ENCODE data around the gene TTLL11.

TTLL11 gene

DNA sequence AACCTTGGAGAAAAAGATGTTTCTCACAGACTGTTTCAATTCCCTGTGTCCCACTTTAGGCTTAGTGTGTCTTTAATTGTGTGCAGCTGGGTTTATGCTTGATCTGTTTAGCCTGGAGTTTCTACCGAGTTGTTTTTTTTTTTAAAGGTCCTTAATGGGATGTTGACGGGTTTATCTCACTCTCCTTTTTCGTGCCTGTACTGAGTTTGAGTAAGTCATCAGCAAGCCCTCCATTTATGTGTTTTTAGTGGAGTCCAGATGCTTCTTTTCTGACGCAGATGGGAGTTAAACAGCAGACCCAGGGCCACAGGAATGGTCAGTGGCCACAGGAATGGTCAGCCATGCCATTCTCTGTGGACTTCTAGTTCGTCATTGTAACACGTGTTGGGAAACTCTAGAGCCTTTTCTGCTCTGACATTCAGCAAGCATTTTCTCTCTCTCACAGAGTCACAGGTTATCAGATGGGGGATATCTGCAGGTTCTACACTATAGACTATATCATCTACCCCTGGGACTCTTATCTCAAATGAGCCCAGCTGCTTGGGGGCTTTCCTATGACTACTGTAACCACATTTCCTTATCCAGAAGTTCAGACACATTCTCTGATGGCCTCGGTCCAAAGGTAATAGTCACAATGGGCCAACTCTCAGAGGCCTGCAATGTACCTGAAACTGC lies 190.5 kb downstream of the TTLL11 start:
- DNase-seq (ENCODE audit: low spot score), result no peak
- ChIA-PET CTCF (no interaction called here), POLR2A (ENCODE audit: low non-redundant PET) (no interaction called here)
- TF ChIP-seq, protein P1, sequence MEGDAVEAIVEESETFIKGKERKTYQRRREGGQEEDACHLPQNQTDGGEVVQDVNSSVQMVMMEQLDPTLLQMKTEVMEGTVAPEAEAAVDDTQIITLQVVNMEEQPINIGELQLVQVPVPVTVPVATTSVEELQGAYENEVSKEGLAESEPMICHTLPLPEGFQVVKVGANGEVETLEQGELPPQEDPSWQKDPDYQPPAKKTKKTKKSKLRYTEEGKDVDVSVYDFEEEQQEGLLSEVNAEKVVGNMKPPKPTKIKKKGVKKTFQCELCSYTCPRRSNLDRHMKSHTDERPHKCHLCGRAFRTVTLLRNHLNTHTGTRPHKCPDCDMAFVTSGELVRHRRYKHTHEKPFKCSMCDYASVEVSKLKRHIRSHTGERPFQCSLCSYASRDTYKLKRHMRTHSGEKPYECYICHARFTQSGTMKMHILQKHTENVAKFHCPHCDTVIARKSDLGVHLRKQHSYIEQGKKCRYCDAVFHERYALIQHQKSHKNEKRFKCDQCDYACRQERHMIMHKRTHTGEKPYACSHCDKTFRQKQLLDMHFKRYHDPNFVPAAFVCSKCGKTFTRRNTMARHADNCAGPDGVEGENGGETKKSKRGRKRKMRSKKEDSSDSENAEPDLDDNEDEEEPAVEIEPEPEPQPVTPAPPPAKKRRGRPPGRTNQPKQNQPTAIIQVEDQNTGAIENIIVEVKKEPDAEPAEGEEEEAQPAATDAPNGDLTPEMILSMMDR (conservative IDR thresholded peaks at IDR 0.05; ENCODE audit: low read depth), result no peak
- H3K27ac ChIP-seq, result no peak overlapping the region

DNA sequence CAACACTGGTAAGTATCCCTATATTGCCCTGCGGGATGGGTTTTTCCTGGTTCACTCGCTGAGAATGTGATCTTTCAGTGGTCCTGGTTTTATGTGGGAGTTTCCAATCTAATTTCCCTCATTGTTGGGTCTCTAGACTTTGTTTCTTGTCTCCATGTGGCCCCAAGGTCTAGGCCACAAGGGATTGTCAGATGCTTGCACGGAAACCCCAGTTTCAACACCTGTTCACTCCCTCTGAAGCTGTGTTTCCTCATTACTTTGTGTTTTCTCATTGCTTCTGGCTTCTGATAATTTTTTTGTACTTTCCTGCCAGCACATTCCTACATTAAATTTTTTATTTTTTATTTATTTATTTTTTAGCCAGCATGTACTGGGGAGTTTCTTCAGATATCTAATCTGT lies 191.5 kb downstream of the TTLL11 start:
- no peak overlapping the region for H3K27ac ChIP-seq
- CTCF ChIA-PET, result no interaction called here
- POLR2A ChIA-PET (ENCODE audit: low non-redundant PET), result no interaction called here
- TF ChIP-seq, protein P1 (conservative IDR thresholded peaks at IDR 0.05; ENCODE audit: low read depth), result no peak
- no peak for DNase-seq (ENCODE audit: low spot score)

DNA sequence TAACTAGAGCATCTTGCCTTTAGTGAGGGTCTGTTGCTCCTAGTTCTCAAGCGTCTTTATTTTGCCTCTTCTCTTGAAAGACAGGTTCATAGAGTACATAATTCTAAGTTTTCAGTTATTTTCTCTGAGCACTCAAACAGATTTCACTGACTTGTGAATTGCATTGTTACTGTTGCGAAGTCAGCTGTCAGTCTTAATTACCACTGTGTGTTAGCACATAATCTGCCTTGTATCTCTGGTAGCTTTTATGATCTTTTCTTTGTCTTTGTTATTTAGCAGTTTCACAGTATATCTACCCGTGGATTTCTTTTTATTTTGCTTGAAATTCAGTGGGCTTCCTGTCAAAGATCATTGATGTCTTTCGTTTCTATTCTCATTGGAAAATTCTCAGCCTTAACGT lies 192.9 kb downstream of the TTLL11 start:
- TF ChIP-seq, protein P1 (conservative IDR thresholded peaks at IDR 0.05; ENCODE audit: low read depth), result no peak
- POLR2A ChIA-PET (ENCODE audit: low non-redundant PET), result no interaction called here
- no peak overlapping the region for H3K27ac ChIP-seq

GRCh38 chr9:121898856-121899255 lies 194.3 kb downstream of the TTLL11 start:
- CTCF ChIA-PET, result no interaction called here
- TF ChIP-seq, protein P1 (conservative IDR thresholded peaks at IDR 0.05; ENCODE audit: low read depth), result no peak
- no peak for DNase-seq (ENCODE audit: low spot score)
- H3K27ac ChIP-seq, result peak overlapping the region; percentile 0; the same call in 1 of the 2 replicates
- POLR2A ChIA-PET (ENCODE audit: low non-redundant PET), result no interaction called here

More for the DNA sequence above, 192.9 kb downstream of the TTLL11 start:
- DNase-seq (ENCODE audit: low spot score), result no peak
- CTCF ChIA-PET, result no interaction called here

GRCh38 chr9:121897140-121897539 lies 196.0 kb downstream of the TTLL11 start:
- TF ChIP-seq, protein P1 (conservative IDR thresholded peaks at IDR 0.05; ENCODE audit: low read depth), result no peak
- peak overlapping the region; percentile 53 for H3K27ac ChIP-seq
- DNase-seq (ENCODE audit: low spot score), result no peak
- ChIA-PET POLR2A (ENCODE audit: low non-redundant PET) (no interaction called here), CTCF (no interaction called here)

GRCh38 chr9:121896545-121896943 lies 196.6 kb downstream of the TTLL11 start:
- TF ChIP-seq, protein P1 (conservative IDR thresholded peaks at IDR 0.05; ENCODE audit: low read depth), result no peak
- peak overlapping the region; percentile 53 for H3K27ac ChIP-seq
- ChIA-PET POLR2A (ENCODE audit: low non-redundant PET) (no interaction called here), CTCF (interaction anchor here (0.7 kb wide), 1 partner anchor 1326 kb away, joined by 3 read pairs; no protein-coding TSS in a partner anchor)
- DNase-seq (ENCODE audit: low spot score), result no peak

Data from RWPE1 (cell line).